ENCODE measurements around the gene CCDC80. TPM values are rescaled to one million over a fixed set of nuclear protein-coding genes. Genes with fewer than 3 reads are reported as not detected.
"Not testable (repeated sequence)": the region's sequence is repeated elsewhere in the genome, so short reads cannot be mapped to it uniquely, and the experiment has no call there.

CCDC80 gene
- total RNA-seq, 1 donor from 2014 or later = not detected

DNA sequence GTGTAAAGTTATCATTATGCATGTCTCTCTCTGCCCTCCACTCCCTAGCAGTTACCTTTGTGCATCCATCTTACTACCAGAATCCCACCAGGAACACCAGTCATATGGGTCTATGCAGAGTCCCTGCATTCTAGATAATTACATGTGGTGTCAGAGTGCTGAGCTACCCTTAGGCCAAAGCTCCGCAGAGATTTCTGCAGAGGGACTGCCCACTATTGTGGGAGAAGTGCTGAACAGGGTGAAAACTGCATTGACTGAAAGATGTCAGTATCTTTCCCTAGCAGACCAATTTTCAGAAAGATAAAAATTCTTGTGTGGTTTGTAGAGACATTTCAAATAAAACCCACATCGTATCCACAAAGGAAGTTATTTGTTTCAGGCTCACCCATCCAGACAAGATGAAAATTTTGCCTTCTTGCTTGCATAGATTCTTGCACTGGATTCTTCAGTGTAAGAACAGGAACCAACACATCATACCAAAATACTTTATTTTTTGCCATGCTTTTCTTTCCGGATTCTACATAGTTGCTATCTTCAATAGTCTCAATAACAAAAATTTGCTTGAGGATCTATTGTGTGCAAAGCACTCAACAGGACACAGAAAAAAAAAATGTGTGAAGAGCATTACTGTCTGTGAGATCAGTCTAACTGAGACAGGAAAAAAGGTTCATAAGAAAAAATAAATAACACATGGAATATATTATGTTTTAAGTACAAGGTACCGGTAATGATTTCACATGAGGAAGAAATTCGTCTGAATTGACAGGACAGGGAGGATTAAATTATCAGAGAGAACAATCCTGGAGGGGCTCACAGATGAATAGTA is 32.0 kb upstream of the CCDC80 start:
- no peak overlapping the region for H3K27ac Mint-ChIP-seq
- H3K4me1 Mint-ChIP-seq = peaks cover 25% of the 10 kb centered on the region
- H3K4me3 Mint-ChIP-seq = no peak overlapping the region
- H3K9me3 Mint-ChIP-seq = no peaks in the 10 kb centered on the region
- ChIA-PET CTCF (no interaction called here), POLR2A (no interaction called here)
- ATAC-seq (ENCODE audit: low read depth) = no peak
- H3K27me3 Mint-ChIP-seq = peaks cover 8% of the 10 kb centered on the region
- no peaks in the 10 kb centered on the region for H3K36me3 Mint-ChIP-seq (ENCODE audit: low read depth)
- intact Hi-C loops (cut with micrococcal nuclease) = no loop called here
- no peak for DNase-seq
- TF ChIP-seq CTCF (IDR thresholded peaks at IDR 0.05) = no peak

- ChIA-PET POLR2A (no interaction called here), CTCF (interaction anchor here (1.3 kb wide), 1 partner anchor 30 kb away, joined by 3 read pairs; no protein-coding TSS in a partner anchor)
- Mint-ChIP-seq H3K36me3 (ENCODE audit: low read depth) (no peaks in the 10 kb centered on the region), H3K27me3 (peaks cover 8% of the 10 kb centered on the region), H3K4me1 (peaks cover 19% of the 10 kb centered on the region), H3K27ac (no peak overlapping the region), H3K4me3 (no peak overlapping the region), H3K9me3 (no peaks in the 10 kb centered on the region)
- no peak for TF ChIP-seq CTCF (IDR thresholded peaks at IDR 0.05)
- DNase-seq (no peak), ATAC-seq (ENCODE audit: low read depth) (no peak)
- intact Hi-C loops (cut with micrococcal nuclease) = no loop called here
Measured at GRCh38 chr3:112671930-112672715, 31.2 kb upstream of the CCDC80 start.

DNA sequence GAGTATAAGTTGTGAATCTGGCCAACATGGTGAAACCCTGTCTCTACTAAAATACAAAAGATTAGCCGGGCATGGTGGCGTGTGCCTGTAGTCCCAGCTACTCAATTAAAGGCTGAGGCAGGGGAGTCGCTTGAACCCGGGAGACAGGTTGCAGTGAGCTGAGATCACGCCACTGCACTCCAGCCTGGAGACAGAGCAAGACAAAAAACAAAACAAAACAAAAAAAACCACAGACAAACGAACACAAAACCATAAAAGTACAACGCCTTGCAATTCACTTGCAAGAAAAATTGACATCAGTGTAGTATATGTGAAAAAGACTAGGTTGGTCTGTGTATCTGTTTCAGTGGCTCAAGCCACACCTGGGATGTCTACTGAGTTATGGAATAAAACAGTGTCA is 29.9 kb upstream of the CCDC80 start:
- POLR2A ChIA-PET = no interaction called here
- H3K36me3 Mint-ChIP-seq (ENCODE audit: low read depth) = no peaks in the 10 kb centered on the region
- no peak overlapping the region for H3K4me3 Mint-ChIP-seq
- H3K27me3 Mint-ChIP-seq = peaks cover 8% of the 10 kb centered on the region
- no peak for TF ChIP-seq CTCF (IDR thresholded peaks at IDR 0.05)
- no peak overlapping the region for H3K27ac Mint-ChIP-seq
- no peaks in the 10 kb centered on the region for H3K9me3 Mint-ChIP-seq
- DNase-seq (no peak), ATAC-seq (ENCODE audit: low read depth) (no peak)
- intact Hi-C loops (cut with micrococcal nuclease) = no loop called here
- CTCF ChIA-PET = interaction anchor here (1.3 kb wide), 1 partner anchor 28 kb away, joined by 3 read pairs; no protein-coding TSS in a partner anchor
- H3K4me1 Mint-ChIP-seq = peaks cover 6% of the 10 kb centered on the region

DNA sequence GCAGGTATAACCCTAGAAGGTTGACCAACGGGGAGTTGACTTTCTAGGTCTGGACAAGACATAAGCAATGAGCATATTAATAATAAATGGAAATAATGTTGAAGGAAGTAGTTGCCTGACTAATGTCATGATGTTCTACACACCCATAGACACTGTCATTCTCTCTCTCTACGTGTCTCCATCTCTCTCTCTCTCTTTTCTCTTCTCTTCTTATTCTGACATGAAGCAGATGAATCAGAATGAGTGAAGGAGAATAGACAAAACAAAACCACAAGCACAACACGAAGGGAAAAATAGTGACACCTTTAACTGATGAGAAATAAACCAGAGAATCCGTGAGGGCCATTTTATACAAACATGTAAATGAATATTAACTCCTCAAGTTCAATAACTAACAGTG is 26.7 kb upstream of the CCDC80 start:
- intact Hi-C loops (cut with micrococcal nuclease) = no loop called here
- ChIA-PET POLR2A (no interaction called here), CTCF (no interaction called here)
- H3K27ac Mint-ChIP-seq = no peak overlapping the region
- no peaks in the 10 kb centered on the region for H3K9me3 Mint-ChIP-seq
- peaks cover 6% of the 10 kb centered on the region for H3K27me3 Mint-ChIP-seq
- H3K4me3 Mint-ChIP-seq = no peak overlapping the region
- ATAC-seq (ENCODE audit: low read depth) (no peak), DNase-seq (no peak)
- H3K36me3 Mint-ChIP-seq (ENCODE audit: low read depth) = no peaks in the 10 kb centered on the region
- TF ChIP-seq CTCF (IDR thresholded peaks at IDR 0.05) = no peak
- H3K4me1 Mint-ChIP-seq = no peaks in the 10 kb centered on the region

DNA sequence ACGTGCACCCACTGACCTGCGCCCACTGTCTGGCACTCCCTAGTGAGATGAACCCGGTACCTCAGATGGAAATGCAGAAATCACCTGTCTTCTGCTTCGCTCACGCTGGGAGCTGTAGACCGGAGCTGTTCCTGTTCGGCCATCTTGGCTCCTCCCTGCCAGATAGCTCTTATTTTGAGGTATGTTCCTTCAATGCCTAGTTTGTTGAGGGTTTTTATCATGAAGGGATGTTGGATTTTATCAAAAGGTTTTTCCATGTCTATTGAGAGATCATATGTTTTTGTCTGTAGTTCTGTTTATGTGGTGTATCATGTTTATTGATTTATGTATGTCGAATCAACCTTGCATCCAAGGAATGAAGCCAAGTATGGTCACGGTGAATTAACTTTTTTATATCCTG is 24.1 kb upstream of the CCDC80 start:
- intact Hi-C loops (cut with micrococcal nuclease); ATAC-seq (ENCODE audit: low read depth); H3K27ac Mint-ChIP-seq; H3K27me3 Mint-ChIP-seq; H3K4me1 Mint-ChIP-seq; H3K36me3 Mint-ChIP-seq (ENCODE audit: low read depth); DNase-seq; CTCF ChIA-PET; POLR2A ChIA-PET; H3K9me3 Mint-ChIP-seq; H3K4me3 Mint-ChIP-seq: not testable (repeated sequence)
